H9 (cell line): Measurements from ENCODE around the gene NDUFB3. TPM values are rescaled to one million over a fixed set of nuclear protein-coding genes. Genes with fewer than 3 reads are reported as not detected.

Experiments used
- DNase-seq: peaks from one replicate; pipeline ENCODE4 v3.0.0-alpha.2; 2017
- H2AFZ ChIP-seq: one replicate; pipeline ENCODE4 v1.6.1; 2013; ENCODE audit warnings: mild to moderate bottlenecking, low read length, control low read depth, moderate library complexity
- H2AK5ac ChIP-seq: 2 replicates; pipeline ENCODE4 v1.6.1; 2013; ENCODE audit warnings: low read length, control low read depth, mixed read lengths; ENCODE audit not compliant: insufficient read length
- H2BK120ac ChIP-seq: one replicate; pipeline ENCODE4 v1.6.1; 2013; ENCODE audit warnings: low read depth, mild to moderate bottlenecking, low read length, control low read depth, inconsistent platforms; ENCODE audit not compliant: poor library complexity, severe bottlenecking
- H2BK12ac ChIP-seq: 2 replicates; pipeline ENCODE4 v1.6.1; 2013; ENCODE audit warnings: low read length, control low read depth, mixed read lengths, low read depth; ENCODE audit not compliant: insufficient read length
- H2BK15ac ChIP-seq: 2 replicates; pipeline ENCODE4 v1.6.1; 2013; ENCODE audit warnings: low read depth, low read length, control low read depth
- H2BK20ac ChIP-seq: one replicate; pipeline ENCODE4 v1.6.1; 2013; ENCODE audit warnings: low read depth, mild to moderate bottlenecking, low read length, control low read depth, inconsistent platforms; ENCODE audit not compliant: poor library complexity, severe bottlenecking
- H2BK5ac ChIP-seq: 2 replicates; pipeline ENCODE4 v1.6.1; 2013; ENCODE audit warnings: low read length, control low read depth, mixed read lengths; ENCODE audit not compliant: insufficient read length
- H3K14ac ChIP-seq: 2 replicates; pipeline ENCODE4 v1.6.1; 2013; ENCODE audit warnings: low read length, control low read depth; ENCODE audit not compliant: insufficient read depth
- H3K18ac ChIP-seq: 2 replicates; pipeline ENCODE4 v1.6.1; 2013; ENCODE audit warnings: low read depth, mild to moderate bottlenecking, mixed read lengths, low read length, control low read depth; ENCODE audit not compliant: insufficient read length
- H3K23ac ChIP-seq: 2 replicates; pipeline ENCODE4 v1.6.1; 2013; ENCODE audit warnings: low read length, control low read depth, mixed read lengths, low read depth; ENCODE audit not compliant: insufficient read length
- H3K23me2 ChIP-seq: 2 replicates; pipeline ENCODE4 v1.6.1; 2013; ENCODE audit warnings: low read depth, mild to moderate bottlenecking, mixed read lengths, low read length, control low read depth; ENCODE audit not compliant: insufficient read length, poor library complexity, severe bottlenecking
- H3K27ac ChIP-seq: 2 replicates; pipeline ENCODE4 v1.5.1; 2013; ENCODE audit warnings: low read length, control low read depth, mixed read lengths, low read depth; ENCODE audit not compliant: insufficient read length
- H3K27me3 ChIP-seq: 2 replicates; pipeline ENCODE4 v1.6.1; 2013; ENCODE audit warnings: low read length, control low read depth, inconsistent platforms; ENCODE audit not compliant: insufficient read depth
- H3K4ac ChIP-seq: 2 replicates; pipeline ENCODE4 v1.6.1; 2013; ENCODE audit warnings: low read depth, mild to moderate bottlenecking, control low read depth, inconsistent platforms, low read length, moderate library complexity
- H3K4me1 ChIP-seq: 2 replicates; pipeline ENCODE4 v1.6.1; 2013; ENCODE audit warnings: low read length, control low read depth, inconsistent platforms; ENCODE audit not compliant: insufficient read depth
- H3K4me2 ChIP-seq: 2 replicates; pipeline ENCODE4 v1.6.1; 2013; ENCODE audit warnings: low read length, control low read depth, mixed read lengths; ENCODE audit not compliant: insufficient read length, insufficient read depth
- H3K56ac ChIP-seq: 2 replicates; pipeline ENCODE4 v1.6.1; 2013; ENCODE audit warnings: low read depth, mild to moderate bottlenecking, mixed read lengths, low read length, control low read depth; ENCODE audit not compliant: insufficient read length
- H3K79me1 ChIP-seq: 2 replicates; pipeline ENCODE4 v1.6.1; 2013; ENCODE audit warnings: low read depth, mild to moderate bottlenecking, moderate library complexity, low read length, control low read depth, inconsistent platforms; ENCODE audit not compliant: insufficient read depth, poor library complexity, severe bottlenecking
- H3K79me2 ChIP-seq: 2 replicates; pipeline ENCODE4 v1.6.1; 2013; ENCODE audit warnings: low read length, control low read depth, inconsistent platforms; ENCODE audit not compliant: insufficient read depth
- H3K9ac ChIP-seq: 2 replicates; pipeline ENCODE4 v1.6.1; 2013; ENCODE audit warnings: low read length, control low read depth, mixed read lengths; ENCODE audit not compliant: insufficient read length; ENCODE audit errors: extremely low read depth
- H3K9me3 ChIP-seq: one replicate; pipeline ENCODE4 v1.6.1; 2013; ENCODE audit warnings: low read depth, low read length, inconsistent platforms; ENCODE audit not compliant: control insufficient read depth
- H3T11ph ChIP-seq: one replicate; pipeline ENCODE4 v1.6.1; 2013; ENCODE audit warnings: mild to moderate bottlenecking, low read length, control low read depth, inconsistent platforms
- H4K20me1 ChIP-seq: one replicate; pipeline ENCODE4 v1.6.1; 2013; ENCODE audit not compliant: control insufficient read depth, insufficient read length, insufficient read depth
- H4K5ac ChIP-seq: 2 replicates; pipeline ENCODE4 v1.6.1; 2013; ENCODE audit warnings: low read depth, mild to moderate bottlenecking, mixed read lengths, low read length, control low read depth; ENCODE audit not compliant: insufficient read length
- H4K8ac ChIP-seq: replicated peaks from 2 replicates; pipeline ENCODE4 v1.6.1; 2013; ENCODE audit warnings: low read length, control low read depth, mixed read lengths, low read depth; ENCODE audit not compliant: insufficient read length
- H4K91ac ChIP-seq: 2 replicates; pipeline ENCODE4 v1.6.1; 2013; ENCODE audit warnings: low read depth, mild to moderate bottlenecking, moderate library complexity, mixed read lengths, low read length, control low read depth; ENCODE audit not compliant: insufficient read length
- H3K27ac Mint-ChIP-seq, 3 experiments: 2 replicates in 2 of 3; 3 replicates in 1 of 3; pipeline ENCODE4 v1.8.0; 2020 to 2021; ENCODE audit warnings: mixed read lengths in 3 of 3, mild to moderate bottlenecking in 1 of 3, moderate library complexity in 1 of 3
- H3K27me3 Mint-ChIP-seq: 2 replicates; pipeline ENCODE4 v1.8.0; 2021; ENCODE audit warnings: low read depth, mild to moderate bottlenecking, moderate library complexity, mixed read lengths
- H3K36me3 Mint-ChIP-seq, 3 experiments: 2 replicates in 2 of 3; 3 replicates in 1 of 3; pipeline ENCODE4 v1.8.0; 2020 to 2021; ENCODE audit warnings: low read depth in 3 of 3, mixed read lengths in 3 of 3; ENCODE audit not compliant: insufficient read depth in 1 of 3
- H3K4me1 Mint-ChIP-seq, 2 experiments: 2 replicates each; pipeline ENCODE4 v1.8.0; 2020; ENCODE audit warnings: mixed read lengths in 2 of 2
- H3K4me3 Mint-ChIP-seq, 2 experiments: 2 replicates in 1 of 2; 3 replicates in 1 of 2; pipeline ENCODE4 v1.8.0; 2020 to 2021; ENCODE audit warnings: mild to moderate bottlenecking in 2 of 2, mixed read lengths in 2 of 2, moderate library complexity in 1 of 2
- H3K9me3 Mint-ChIP-seq, 2 experiments: 2 replicates in 1 of 2; 3 replicates in 1 of 2; pipeline ENCODE4 v1.8.0; 2020; ENCODE audit warnings: mild to moderate bottlenecking in 2 of 2, mixed read lengths in 2 of 2, moderate library complexity in 1 of 2
- WGBS: extraction: QIAGEN DNeasy Blood & Tissue Kit; methylation state at CpG from one replicate; pipeline ENCODE4 v1.1.7; 2013; ENCODE audit warnings: missing lambda C conversion rate, low lambda C conversion rate, mixed read lengths; ENCODE audit not compliant: insufficient read length; ENCODE audit errors: extremely low coverage; 5-methylcytosine and 5-hydroxymethylcytosine counted together
- total RNA-seq: library from RNA; stranded (reverse); gene quantifications from 2 replicates; pipeline ENCODE4 v1.2.1, GENCODE V29; 2021
- TF ChIP-seq, protein P1 (sequence below): fragments of 200-600 bp; sonication (generic); conservative IDR thresholded peaks from 3 replicates; pipeline ENCODE4 v1.8.0; 2021; ENCODE audit warnings: antibody characterized with exemption, mild to moderate bottlenecking

The NDUFB3 gene
- total RNA-seq, 1 experiment from 2014 or later = 59.6 TPM

DNA sequence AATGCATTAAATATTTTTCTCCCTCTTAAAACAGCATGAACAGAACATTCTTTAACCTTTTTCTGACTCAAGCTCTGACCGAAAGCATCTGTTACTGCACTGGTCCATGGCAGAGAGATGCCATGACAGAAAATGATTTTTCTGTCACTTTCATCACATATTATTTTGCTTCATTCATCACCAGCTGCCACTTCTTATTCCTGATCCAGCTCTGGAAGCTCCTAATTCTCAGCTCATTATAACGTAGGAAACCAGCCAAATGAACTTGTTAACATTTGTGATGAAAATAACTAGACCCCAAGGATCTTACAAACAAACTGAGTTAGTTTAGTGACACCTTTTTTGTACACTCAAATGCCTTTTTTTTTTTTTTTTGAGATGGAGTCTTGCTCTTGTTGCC, 36.5 kb downstream of the NDUFB3 start:
- Histone ChIP-seq H2BK15ac (no peak overlapping the region), H3K14ac (no peak overlapping the region), H3K27ac (no peak overlapping the region), H4K8ac (no peak overlapping the region), H2AK5ac (no peak overlapping the region), H3T11ph (no peak overlapping the region), H4K5ac (no peak overlapping the region), H3K27me3 (no peaks in the 10 kb centered on the region), H3K4ac (no peak overlapping the region), H3K4me2 (no peak overlapping the region), H3K4me1 (no peaks in the 10 kb centered on the region), H3K9ac (no peak overlapping the region), H2BK5ac (no peak overlapping the region), H4K20me1 (no peaks in the 10 kb centered on the region), H2BK120ac (no peak overlapping the region), H3K79me1 (no peaks in the 10 kb centered on the region), H2BK20ac (no peak overlapping the region), H4K91ac (no peak overlapping the region), H3K79me2 (no peaks in the 10 kb centered on the region), H2AFZ (no peak overlapping the region), H2BK12ac (no peak overlapping the region), H3K23me2 (no peaks in the 10 kb centered on the region), H3K23ac (no peak overlapping the region), H3K18ac (no peak overlapping the region), H3K56ac (no peak overlapping the region), H3K9me3 (no peaks in the 10 kb centered on the region)
- no peak overlapping the region for H3K27ac Mint-ChIP-seq
- no peaks in the 10 kb centered on the region for H3K27me3 Mint-ChIP-seq
- TF ChIP-seq, protein P1, sequence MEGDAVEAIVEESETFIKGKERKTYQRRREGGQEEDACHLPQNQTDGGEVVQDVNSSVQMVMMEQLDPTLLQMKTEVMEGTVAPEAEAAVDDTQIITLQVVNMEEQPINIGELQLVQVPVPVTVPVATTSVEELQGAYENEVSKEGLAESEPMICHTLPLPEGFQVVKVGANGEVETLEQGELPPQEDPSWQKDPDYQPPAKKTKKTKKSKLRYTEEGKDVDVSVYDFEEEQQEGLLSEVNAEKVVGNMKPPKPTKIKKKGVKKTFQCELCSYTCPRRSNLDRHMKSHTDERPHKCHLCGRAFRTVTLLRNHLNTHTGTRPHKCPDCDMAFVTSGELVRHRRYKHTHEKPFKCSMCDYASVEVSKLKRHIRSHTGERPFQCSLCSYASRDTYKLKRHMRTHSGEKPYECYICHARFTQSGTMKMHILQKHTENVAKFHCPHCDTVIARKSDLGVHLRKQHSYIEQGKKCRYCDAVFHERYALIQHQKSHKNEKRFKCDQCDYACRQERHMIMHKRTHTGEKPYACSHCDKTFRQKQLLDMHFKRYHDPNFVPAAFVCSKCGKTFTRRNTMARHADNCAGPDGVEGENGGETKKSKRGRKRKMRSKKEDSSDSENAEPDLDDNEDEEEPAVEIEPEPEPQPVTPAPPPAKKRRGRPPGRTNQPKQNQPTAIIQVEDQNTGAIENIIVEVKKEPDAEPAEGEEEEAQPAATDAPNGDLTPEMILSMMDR = no peak
- H3K9me3 Mint-ChIP-seq = no peaks in the 10 kb centered on the region
- no peak for DNase-seq
- no CpG with 5 or more reads among the region's 2 CpGs for WGBS
- no peak overlapping the region for H3K4me3 Mint-ChIP-seq
- H3K4me1 Mint-ChIP-seq = peaks cover 4% of the 10 kb centered on the region in 2 experiments; a peak in 3 of 4 replicates
- no peaks in the 10 kb centered on the region for H3K36me3 Mint-ChIP-seq
